NCI-H2196 treated with DMSO at 0.1 percent for 48 hours (cell line): ENCODE results near the gene MAGEC2.

Experiments used
- DNase-seq: peaks from one replicate; lab custom pipeline; 2025; ENCODE audit not compliant: unreplicated experiment; lab: John Stamatoyannopoulos, UW

MAGEC2 gene, protein sequence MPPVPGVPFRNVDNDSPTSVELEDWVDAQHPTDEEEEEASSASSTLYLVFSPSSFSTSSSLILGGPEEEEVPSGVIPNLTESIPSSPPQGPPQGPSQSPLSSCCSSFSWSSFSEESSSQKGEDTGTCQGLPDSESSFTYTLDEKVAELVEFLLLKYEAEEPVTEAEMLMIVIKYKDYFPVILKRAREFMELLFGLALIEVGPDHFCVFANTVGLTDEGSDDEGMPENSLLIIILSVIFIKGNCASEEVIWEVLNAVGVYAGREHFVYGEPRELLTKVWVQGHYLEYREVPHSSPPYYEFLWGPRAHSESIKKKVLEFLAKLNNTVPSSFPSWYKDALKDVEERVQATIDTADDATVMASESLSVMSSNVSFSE

GRCh38 chrX:142204522-142205433 is at the start of gene MAGEC2:
Gene MAGEC2, minus strand, starts transcription at chrX:142205290. Its CDS starts 1,303 bp downstream, at chrX:142203987.
- no peak for DNase-seq

DNA sequence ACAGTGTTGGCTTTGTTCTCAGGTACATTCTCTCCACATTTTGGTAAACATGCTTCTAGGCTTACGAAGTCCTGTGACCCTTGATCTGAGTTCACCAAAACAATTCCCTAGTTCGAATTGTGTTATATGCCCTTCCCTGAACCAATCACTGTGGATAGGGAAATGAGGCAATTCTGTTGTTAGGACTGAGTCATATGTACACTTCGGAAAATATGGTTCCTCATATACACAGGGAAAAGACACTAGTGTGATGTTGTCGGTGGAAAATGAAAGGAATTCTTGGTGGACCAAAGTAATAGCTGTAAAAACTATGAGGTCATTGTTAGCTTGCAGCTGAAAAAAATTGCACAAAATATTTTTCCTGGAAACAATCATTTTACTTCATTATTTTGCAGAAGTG is 46.6 kb upstream of the MAGEC2 start:
- DNase-seq = no peak

DNA sequence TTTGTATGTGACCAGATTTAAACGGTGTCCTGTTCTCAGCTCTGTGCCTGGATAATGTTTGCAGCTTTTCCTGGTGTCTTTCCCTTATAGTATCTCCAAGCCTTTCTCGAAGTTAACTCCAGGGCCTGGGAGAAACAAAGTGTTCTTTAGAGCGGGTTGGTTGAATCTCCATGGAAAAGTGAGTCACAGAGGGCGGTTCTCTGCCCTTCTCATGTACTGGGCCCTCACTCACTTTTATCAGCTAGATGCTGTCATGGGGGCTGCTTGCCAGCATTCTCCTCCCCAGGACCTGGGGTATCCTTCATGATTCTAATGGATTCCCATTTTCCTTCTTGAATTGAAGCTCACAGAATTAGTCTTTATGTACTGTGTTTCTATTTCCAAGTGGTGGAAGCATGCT is 46.1 kb upstream of the MAGEC2 start:
- no peak for DNase-seq

GRCh38 chrX:142250502-142250901 is 45.4 kb upstream of the MAGEC2 start:
- no peak for DNase-seq

- no peak for DNase-seq
Measured at GRCh38 chrX:142249721-142250120, 44.6 kb upstream of the MAGEC2 start.

GRCh38 chrX:142244568-142244967 is 39.5 kb upstream of the MAGEC2 start:
- DNase-seq = no peak

DNA sequence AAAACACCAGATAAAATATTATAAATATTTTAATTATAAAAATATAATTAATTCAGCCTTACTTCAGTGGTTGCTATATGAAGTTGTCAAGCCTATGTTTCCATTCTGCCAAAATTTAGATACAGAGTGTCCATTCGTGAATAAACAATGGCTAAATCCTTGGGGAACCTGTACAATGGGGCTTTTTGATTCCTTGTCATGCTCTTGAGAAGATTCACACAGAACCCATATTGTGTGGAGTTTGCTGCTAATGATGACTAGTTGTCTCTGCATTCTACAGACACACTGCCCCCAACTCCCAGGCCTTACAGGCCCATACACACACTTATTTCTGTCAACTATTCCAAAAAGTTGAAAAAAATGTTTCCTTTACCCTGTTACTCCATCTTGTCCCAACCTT is 33.4 kb upstream of the MAGEC2 start:
- no peak for DNase-seq

- no peak for DNase-seq
Measured at GRCh38 chrX:142233400-142233799, 28.3 kb upstream of the MAGEC2 start.

DNA sequence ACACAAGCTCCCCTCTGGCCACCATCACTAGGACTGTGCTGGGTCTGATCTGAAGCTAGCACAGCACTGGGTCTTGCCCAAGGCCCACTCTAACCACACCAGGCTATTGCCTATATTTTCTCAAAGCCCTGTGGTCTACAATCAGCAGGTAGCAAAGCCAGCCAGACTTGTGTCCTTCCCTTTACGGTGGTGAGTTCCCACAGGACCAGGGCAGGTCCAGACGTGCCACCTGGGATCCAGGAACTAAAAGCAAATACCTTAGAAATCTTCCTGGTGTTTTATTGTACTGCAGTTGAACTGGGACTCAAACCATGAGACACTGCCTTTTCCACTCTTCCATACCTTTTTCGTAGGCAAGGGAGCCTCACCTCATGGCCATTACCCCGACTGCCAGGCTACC is 9.0 kb upstream of the MAGEC2 start:
- no peak for DNase-seq

GRCh38 chrX:142201113-142201512 is 4.0 kb downstream of the MAGEC2 start:
- no peak for DNase-seq

- no peak for DNase-seq
Measured at GRCh38 chrX:142186103-142186502, 19.0 kb downstream of the MAGEC2 start.

- DNase-seq = no peak
Measured at GRCh38 chrX:142184756-142185602, 20.1 kb downstream of the MAGEC2 start.

DNA sequence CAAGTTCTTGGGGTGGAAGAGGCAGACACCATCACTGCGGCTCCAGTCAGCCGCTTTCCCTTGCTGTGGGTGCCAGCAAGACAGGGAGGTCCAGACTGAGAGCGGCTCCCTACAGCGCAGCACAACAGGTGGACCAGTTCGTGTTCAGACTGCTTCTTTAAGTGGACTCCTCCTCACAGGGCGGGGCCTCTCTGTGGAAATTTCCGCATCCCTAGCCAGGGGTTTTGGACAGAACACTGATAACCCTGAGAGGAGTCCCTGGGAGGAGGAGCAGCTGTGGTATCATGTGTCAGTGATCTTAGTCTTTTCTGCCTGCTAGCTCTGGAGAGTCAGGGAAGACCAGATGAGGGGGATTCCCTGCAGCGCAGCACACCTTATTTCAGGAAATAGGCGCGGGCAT is 48.5 kb downstream of the MAGEC2 start:
- no peak for DNase-seq
